Memory B cell (primary cell): ENCODE measurements around the gene TMED10.

Experiments
- ATAC-seq: fragments of 150-1000 bp; cut with Tn5 transposase; 2 replicates; pipeline ENCODE4 v1.10.0; 2021; ENCODE audit warnings: low read depth, mild to moderate bottlenecking, moderate library complexity
- DNase-seq, 2 donors: peaks; one replicate each; pipeline ENCODE4 v3.0.0; 2022; ENCODE audit warnings: low spot score in 2 of 2
- H3K27ac Mint-ChIP-seq: one replicate; pipeline ENCODE4 v1.8.0; 2022; ENCODE audit warnings: mild to moderate bottlenecking, moderate library complexity, mixed read lengths
- H3K27me3 Mint-ChIP-seq: one replicate; pipeline ENCODE4 v1.8.0; 2022; ENCODE audit warnings: mixed read lengths
- H3K36me3 Mint-ChIP-seq: one replicate; pipeline ENCODE4 v1.8.0; 2022; ENCODE audit warnings: mild to moderate bottlenecking, mixed read lengths
- H3K4me1 Mint-ChIP-seq: one replicate; pipeline ENCODE4 v1.8.0; 2022; ENCODE audit warnings: mixed read lengths
- H3K4me3 Mint-ChIP-seq: one replicate; pipeline ENCODE4 v1.8.0; 2022; ENCODE audit warnings: mild to moderate bottlenecking, moderate library complexity, mixed read lengths
- H3K9me3 Mint-ChIP-seq: one replicate; pipeline ENCODE4 v1.8.0; 2022; ENCODE audit warnings: mixed read lengths

The TMED10 gene

GRCh38 chr14:75088566-75089373 is 87.6 kb downstream of the TMED10 start:
- peak; percentile 34 to 36 for DNase-seq
- Mint-ChIP-seq H3K36me3 (peaks cover 24% of the 10 kb centered on the region), H3K4me3 (no peak overlapping the region)

DNA sequence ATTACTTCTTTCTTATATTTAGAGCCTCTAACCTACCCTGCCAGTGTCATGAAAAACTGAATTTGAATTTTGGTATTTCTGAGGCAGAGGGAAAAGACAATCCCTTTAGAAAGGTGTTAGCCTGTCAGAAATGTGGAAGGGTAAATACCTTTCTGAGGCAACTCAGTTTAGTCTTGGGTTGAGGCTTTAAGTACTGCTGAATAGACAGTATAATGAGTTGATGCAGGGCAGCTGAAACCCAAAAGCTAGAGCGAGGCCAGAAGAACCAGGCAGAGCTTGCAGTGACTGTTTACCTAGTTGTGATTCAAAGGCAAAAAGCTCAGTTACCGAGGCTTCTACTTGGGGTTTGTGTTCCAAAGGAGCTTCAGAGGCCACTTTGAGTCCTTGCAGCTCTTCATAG is 88.3 kb downstream of the TMED10 start:
- DNase-seq (no peak), ATAC-seq (no peak)
- H3K9me3 Mint-ChIP-seq = no peaks in the 10 kb centered on the region
- H3K27ac Mint-ChIP-seq = no peak overlapping the region
- no peak overlapping the region for H3K4me3 Mint-ChIP-seq
- H3K4me1 Mint-ChIP-seq = no peaks in the 10 kb centered on the region
- H3K36me3 Mint-ChIP-seq = peaks cover 26% of the 10 kb centered on the region
- no peaks in the 10 kb centered on the region for H3K27me3 Mint-ChIP-seq

More at GRCh38 chr14:75088566-75089373, 87.6 kb downstream of the TMED10 start:
- ATAC-seq = peak; percentile 57
- no peaks in the 10 kb centered on the region for H3K27me3 Mint-ChIP-seq
- H3K9me3 Mint-ChIP-seq = no peaks in the 10 kb centered on the region
- H3K27ac Mint-ChIP-seq = no peak overlapping the region
- H3K4me1 Mint-ChIP-seq = no peaks in the 10 kb centered on the region

DNA sequence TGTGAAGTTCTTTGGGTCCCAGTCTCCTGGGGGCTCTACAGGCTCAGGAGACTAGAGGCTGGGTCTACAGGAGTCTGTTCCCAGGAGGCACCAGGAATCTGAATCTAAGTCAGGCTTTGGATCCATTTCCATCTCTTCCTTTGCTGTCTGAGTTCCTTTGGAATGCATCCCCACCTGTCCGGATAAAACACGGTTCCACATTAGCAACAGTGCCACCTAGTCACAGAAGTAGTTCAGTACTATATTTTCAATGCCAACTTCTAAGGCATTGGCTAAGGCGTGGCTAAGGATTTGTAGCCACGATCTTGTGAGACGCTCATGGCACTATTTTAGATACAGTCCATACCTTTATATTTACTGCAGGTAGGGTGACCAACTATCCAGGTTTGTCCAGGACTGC is 91.9 kb downstream of the TMED10 start:
- ATAC-seq (no peak), DNase-seq (no peak)
- no peaks in the 10 kb centered on the region for H3K4me1 Mint-ChIP-seq
- no peaks in the 10 kb centered on the region for H3K9me3 Mint-ChIP-seq
- peaks cover 19% of the 10 kb centered on the region for H3K36me3 Mint-ChIP-seq
- H3K27ac Mint-ChIP-seq = no peak overlapping the region
- no peak overlapping the region for H3K4me3 Mint-ChIP-seq
- no peaks in the 10 kb centered on the region for H3K27me3 Mint-ChIP-seq

- ATAC-seq (no peak), DNase-seq (no peak)
- Mint-ChIP-seq H3K4me3 (no peak overlapping the region), H3K27ac (no peak overlapping the region), H3K36me3 (peaks cover 19% of the 10 kb centered on the region), H3K9me3 (no peaks in the 10 kb centered on the region), H3K4me1 (no peaks in the 10 kb centered on the region), H3K27me3 (no peaks in the 10 kb centered on the region)
Measured at GRCh38 chr14:75083271-75083670, 93.1 kb downstream of the TMED10 start.

DNA sequence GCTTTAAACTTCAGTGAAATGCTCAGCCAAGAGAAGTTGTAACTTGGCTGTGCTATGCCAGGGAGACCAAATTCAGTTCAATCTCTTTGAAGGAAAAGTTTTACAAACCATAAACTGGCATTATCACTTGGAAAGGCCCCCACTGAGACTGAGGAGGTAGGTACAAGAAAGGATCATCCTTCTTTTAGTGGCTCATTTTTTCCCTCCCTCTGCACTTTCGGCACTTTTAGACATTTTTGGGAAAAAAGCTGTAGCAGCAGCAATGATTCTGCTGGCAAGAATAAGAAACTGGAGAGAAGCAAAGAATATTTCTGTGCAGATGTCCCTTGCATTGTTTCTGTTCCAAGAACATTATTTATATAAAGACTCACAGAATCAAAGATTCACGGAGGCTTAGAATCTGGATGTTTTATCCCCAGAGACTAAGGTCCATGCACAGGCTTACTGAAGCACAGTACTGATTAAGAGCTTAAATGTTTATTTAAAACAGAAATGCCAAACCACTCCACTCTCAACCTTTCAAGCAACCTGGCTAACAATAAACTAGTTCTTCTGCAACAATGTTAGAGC is 94.7 kb downstream of the TMED10 start:
- no peak overlapping the region for H3K4me3 Mint-ChIP-seq
- no peak overlapping the region for H3K27ac Mint-ChIP-seq
- ATAC-seq (no peak), DNase-seq (no peak)
- no peaks in the 10 kb centered on the region for H3K9me3 Mint-ChIP-seq
- peaks cover 16% of the 10 kb centered on the region for H3K36me3 Mint-ChIP-seq
- no peaks in the 10 kb centered on the region for H3K4me1 Mint-ChIP-seq
- H3K27me3 Mint-ChIP-seq = no peaks in the 10 kb centered on the region
